ENCODE measurements around the gene MPRIP. TPM values are rescaled to one million over a fixed set of nuclear protein-coding genes. Genes with fewer than 3 reads are reported as not detected.
A peak's percentile ranks its signal among the peaks of the same experiment; 100 is the strongest.

MPRIP gene
- total RNA-seq, 1 experiment from 2014 or later: 1,274 TPM

- H3K9me2 ChIP-seq (replicated peaks; ENCODE audit: low read length): no peaks in the 10 kb centered on the region
- no peak for TF ChIP-seq EZH2phosphoT487 (IDR thresholded peaks at IDR 0.05; ENCODE audit: borderline replicate concordance, low read length)
- no peak for TF ChIP-seq EZH2 (IDR thresholded peaks at IDR 0.05; ENCODE audit: low read length, unreplicated experiment)
- no peak for TF ChIP-seq CTCF (conservative IDR thresholded peaks at IDR 0.05; ENCODE audit: low read depth, low read length)
- no peak overlapping the region for H2AFZ ChIP-seq (ENCODE audit: low read length)
- ChIA-PET CTCF (no interaction called here), POLR2A (ENCODE audit: unreplicated experiment) (no interaction called here)
- ATAC-seq: no peak
- peak overlapping the region; percentile 1; the same call in 1 of the 2 replicates for H3K27ac ChIP-seq (ENCODE audit: low read length)
- intact Hi-C loops (cut with micrococcal nuclease): no loop called here
- peaks cover 100% of the 10 kb centered on the region for H3K79me2 ChIP-seq (ENCODE audit: low read length)
- peaks cover 81% of the 10 kb centered on the region for H3K36me3 ChIP-seq (ENCODE audit: low read depth, low read length)
- no peak overlapping the region for H3K4me3 ChIP-seq (ENCODE audit: low read length)
- peaks cover 14% of the 10 kb centered on the region for H3F3A ChIP-seq (ENCODE audit: low read length, unreplicated experiment)
- no peaks in the 10 kb centered on the region for H3K9me3 ChIP-seq (ENCODE audit: low read length)
- BruUV-seq (replicated peaks): no TSS peak
- H3K9ac ChIP-seq (ENCODE audit: low read length): no peak overlapping the region
- H3K4me2 ChIP-seq (ENCODE audit: low read length): no peak overlapping the region
- peaks cover 65% of the 10 kb centered on the region for H3K4me1 ChIP-seq (ENCODE audit: insufficient read depth, low read length)
- no peak for DNase-seq
- H3K27me3 ChIP-seq (ENCODE audit: low read length): no peaks in the 10 kb centered on the region
- peaks cover 89% of the 10 kb centered on the region for H4K20me1 ChIP-seq (ENCODE audit: low read length)
These were observed 28.7 kb downstream of the MPRIP start for GRCh38 chr17:17070931-17071330.

GRCh38 chr17:17071531-17072360, 29.5 kb downstream of the MPRIP start:
- peaks cover 83% of the 10 kb centered on the region for H3K36me3 ChIP-seq (ENCODE audit: low read depth, low read length)
- ChIA-PET CTCF (no interaction called here), POLR2A (ENCODE audit: unreplicated experiment) (no interaction called here)
- no peak overlapping the region for H3K4me3 ChIP-seq (ENCODE audit: low read length)
- ATAC-seq (no peak; the same call in 1 of the 2 replicates), DNase-seq (no peak)
- no TSS peak for BruUV-seq (replicated peaks)
- H3K9me2 ChIP-seq (replicated peaks; ENCODE audit: low read length): no peaks in the 10 kb centered on the region
- no peaks in the 10 kb centered on the region for H3K27me3 ChIP-seq (ENCODE audit: low read length)
- peaks cover 73% of the 10 kb centered on the region for H3K4me1 ChIP-seq (ENCODE audit: insufficient read depth, low read length)
- H3K4me2 ChIP-seq (ENCODE audit: low read length): no peak overlapping the region
- intact Hi-C loops (cut with micrococcal nuclease): no loop called here
- H3K27ac ChIP-seq (ENCODE audit: low read length): peak overlapping the region; percentile 1
- no peaks in the 10 kb centered on the region for H3K9me3 ChIP-seq (ENCODE audit: low read length)
- no peak overlapping the region for H2AFZ ChIP-seq (ENCODE audit: low read length)
- H3K9ac ChIP-seq (ENCODE audit: low read length): no peak overlapping the region
- H3K79me2 ChIP-seq (ENCODE audit: low read length): peaks cover 100% of the 10 kb centered on the region
- TF ChIP-seq CTCF (conservative IDR thresholded peaks at IDR 0.05; ENCODE audit: low read depth, low read length): no peak
- TF ChIP-seq EZH2phosphoT487 (IDR thresholded peaks at IDR 0.05; ENCODE audit: borderline replicate concordance, low read length): no peak
- peaks cover 90% of the 10 kb centered on the region for H4K20me1 ChIP-seq (ENCODE audit: low read length)
- peaks cover 14% of the 10 kb centered on the region for H3F3A ChIP-seq (ENCODE audit: low read length, unreplicated experiment)

GRCh38 chr17:17072546-17072945, 30.3 kb downstream of the MPRIP start:
- ATAC-seq (no peak), DNase-seq (no peak)
- TF ChIP-seq CTCF (conservative IDR thresholded peaks at IDR 0.05; ENCODE audit: low read depth, low read length) (no peak), EZH2 (IDR thresholded peaks at IDR 0.05; ENCODE audit: low read length, unreplicated experiment) (no peak), EZH2phosphoT487 (IDR thresholded peaks at IDR 0.05; ENCODE audit: borderline replicate concordance, low read length) (no peak)
- Histone ChIP-seq H3K36me3 (ENCODE audit: low read depth, low read length) (peaks cover 83% of the 10 kb centered on the region), H3K79me2 (ENCODE audit: low read length) (peaks cover 100% of the 10 kb centered on the region), H3K9me2 (replicated peaks; ENCODE audit: low read length) (no peaks in the 10 kb centered on the region), H3K4me2 (ENCODE audit: low read length) (no peak overlapping the region), H3K4me3 (ENCODE audit: low read length) (no peak overlapping the region), H3K9me3 (ENCODE audit: low read length) (no peaks in the 10 kb centered on the region), H3K4me1 (ENCODE audit: insufficient read depth, low read length) (peaks cover 73% of the 10 kb centered on the region), H3F3A (ENCODE audit: low read length, unreplicated experiment) (peaks cover 14% of the 10 kb centered on the region), H3K9ac (ENCODE audit: low read length) (no peak overlapping the region), H3K27ac (ENCODE audit: low read length) (0 out of 2 replicates have a peak overlapping the region, but pooled peaks have one; percentile 1), H3K27me3 (ENCODE audit: low read length) (no peaks in the 10 kb centered on the region), H4K20me1 (ENCODE audit: low read length) (peaks cover 91% of the 10 kb centered on the region), H2AFZ (ENCODE audit: low read length) (no peak overlapping the region)
- ChIA-PET CTCF (no interaction called here), POLR2A (ENCODE audit: unreplicated experiment) (no interaction called here)
- intact Hi-C loops (cut with micrococcal nuclease): no loop called here
- BruUV-seq (replicated peaks): no TSS peak
